NOMO-1 (cell line): ENCODE measurements around the gene CMTR1.

Experiments
- DNase-seq, 2 experiments: peaks; one replicate each; lab custom pipeline; 2025; ENCODE audit not compliant: unreplicated experiment in 2 of 2; lab: John Stamatoyannopoulos, UW

Gene CMTR1

GRCh38 chr6:37511201-37511600 lies 78.2 kb downstream of the CMTR1 start:
- no peak for DNase-seq

- DNase-seq = no peak
Measured at GRCh38 chr6:37511910-37512399, 78.9 kb downstream of the CMTR1 start.

- DNase-seq = no peak
Measured at GRCh38 chr6:37512400-37513011, 79.5 kb downstream of the CMTR1 start.

GRCh38 chr6:37513155-37513554 lies 80.1 kb downstream of the CMTR1 start:
- DNase-seq = no peak

GRCh38 chr6:37513576-37513975 lies 80.6 kb downstream of the CMTR1 start:
- no peak for DNase-seq

GRCh38 chr6:37514321-37514771 lies 81.3 kb downstream of the CMTR1 start:
- no peak for DNase-seq

- no peak for DNase-seq
Measured at GRCh38 chr6:37514837-37515236, 81.8 kb downstream of the CMTR1 start.

GRCh38 chr6:37515712-37516075 lies 82.7 kb downstream of the CMTR1 start:
- no peak for DNase-seq

GRCh38 chr6:37516076-37516919 lies 83.3 kb downstream of the CMTR1 start:
- no peak for DNase-seq

- DNase-seq = peak in 1 of 2 experiments; percentile 62
Measured at GRCh38 chr6:37516920-37517405, 83.9 kb downstream of the CMTR1 start.

- peak; percentile 72 to 82 for DNase-seq
Measured at GRCh38 chr6:37517411-37517812, 84.4 kb downstream of the CMTR1 start.

GRCh38 chr6:37518116-37518515 lies 85.1 kb downstream of the CMTR1 start:
- DNase-seq = no peak

GRCh38 chr6:37519461-37519860 lies 86.4 kb downstream of the CMTR1 start:
- DNase-seq = no peak

- DNase-seq = no peak
Measured at GRCh38 chr6:37520926-37521325, 87.9 kb downstream of the CMTR1 start.

GRCh38 chr6:37521674-37522073 lies 88.7 kb downstream of the CMTR1 start:
- no peak for DNase-seq

GRCh38 chr6:37522836-37523235 lies 89.8 kb downstream of the CMTR1 start:
- DNase-seq = no peak

GRCh38 chr6:37523412-37523811 lies 90.4 kb downstream of the CMTR1 start:
- DNase-seq = no peak

GRCh38 chr6:37524025-37524969 lies 91.3 kb downstream of the CMTR1 start:
- no peak for DNase-seq

- DNase-seq = no peak
Measured at GRCh38 chr6:37524970-37525318, 91.9 kb downstream of the CMTR1 start.

- no peak for DNase-seq
Measured at GRCh38 chr6:37525460-37526357, 92.7 kb downstream of the CMTR1 start.
